ENCODE measurements around the gene GRK5.

GRK5 gene

DNA sequence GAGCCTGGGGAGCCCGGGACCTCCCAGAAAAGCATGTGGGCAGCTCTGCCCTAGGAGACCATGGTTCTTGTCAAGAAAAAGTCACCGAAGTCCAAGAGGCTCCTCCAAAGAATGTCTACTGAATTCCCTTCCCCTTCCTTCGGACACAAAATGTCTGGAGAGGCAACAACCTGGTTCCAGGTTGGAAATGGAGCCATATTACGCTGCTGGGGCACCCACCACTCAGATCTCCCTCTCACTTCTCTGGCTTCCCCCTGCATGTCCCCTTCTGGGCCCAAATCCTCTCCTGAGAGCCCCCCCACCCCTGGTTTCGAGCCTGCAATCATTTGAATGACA is 282.6 kb downstream of the GRK5 start:
- Histone ChIP-seq H4K20me1 (ENCODE audit: low read depth, low read length) (no peaks in the 10 kb centered on the region), H3K79me2 (ENCODE audit: insufficient read depth, low read length) (no peaks in the 10 kb centered on the region), H3K9ac (ENCODE audit: low read length) (peak overlapping the region; percentile 49; the same call in 1 of the 2 replicates), H3K9me3 (ENCODE audit: insufficient read depth, low read length) (no peaks in the 10 kb centered on the region), H3K27ac (ENCODE audit: low read depth, low read length) (no peak overlapping the region), H3K9me2 (replicated peaks; ENCODE audit: insufficient read depth, low read length) (no peaks in the 10 kb centered on the region), H3K4me3 (ENCODE audit: insufficient read depth, low read length, poor library complexity, severe bottlenecking) (no peak overlapping the region), H3K4me2 (ENCODE audit: low read depth, low read length, poor library complexity, severe bottlenecking) (peak overlapping the region; percentile 76), H3K36me3 (ENCODE audit: low read length) (no peaks in the 10 kb centered on the region), H2AFZ (ENCODE audit: low read depth, low read length, severe bottlenecking) (peak overlapping the region; percentile 76), H3K27me3 (ENCODE audit: low read length) (no peaks in the 10 kb centered on the region), H3F3A (ENCODE audit: insufficient read depth) (no peaks in the 10 kb centered on the region)
- no peak for TF ChIP-seq EZH2phosphoT487 (conservative IDR thresholded peaks at IDR 0.05; ENCODE audit: low read length)
- no peak for TF ChIP-seq CTCF (IDR thresholded peaks at IDR 0.05; ENCODE audit: insufficient read depth, low read length, poor library complexity, severe bottlenecking)

- Histone ChIP-seq H3F3A (ENCODE audit: insufficient read depth) (no peaks in the 10 kb centered on the region), H3K79me2 (ENCODE audit: insufficient read depth, low read length) (no peaks in the 10 kb centered on the region), H4K20me1 (ENCODE audit: low read depth, low read length) (no peaks in the 10 kb centered on the region), H3K4me2 (ENCODE audit: low read depth, low read length, poor library complexity, severe bottlenecking) (no peak overlapping the region), H3K4me3 (ENCODE audit: insufficient read depth, low read length, poor library complexity, severe bottlenecking) (no peak overlapping the region), H3K9me2 (replicated peaks; ENCODE audit: insufficient read depth, low read length) (no peaks in the 10 kb centered on the region), H3K9ac (ENCODE audit: low read length) (no peak overlapping the region), H3K9me3 (ENCODE audit: insufficient read depth, low read length) (no peaks in the 10 kb centered on the region), H3K36me3 (ENCODE audit: low read length) (no peaks in the 10 kb centered on the region), H3K27ac (ENCODE audit: low read depth, low read length) (no peak overlapping the region), H3K27me3 (ENCODE audit: low read length) (no peaks in the 10 kb centered on the region), H2AFZ (ENCODE audit: low read depth, low read length, severe bottlenecking) (no peak overlapping the region)
- TF ChIP-seq CTCF (IDR thresholded peaks at IDR 0.05; ENCODE audit: insufficient read depth, low read length, poor library complexity, severe bottlenecking) (no peak), EZH2phosphoT487 (conservative IDR thresholded peaks at IDR 0.05; ENCODE audit: low read length) (no peak)
Observed at GRCh38 chr10:119491966-119492757, 284.8 kb downstream of the GRK5 start.

- Histone ChIP-seq H2AFZ (ENCODE audit: low read depth, low read length, severe bottlenecking) (no peak overlapping the region), H3K79me2 (ENCODE audit: insufficient read depth, low read length) (no peaks in the 10 kb centered on the region), H3K4me3 (ENCODE audit: insufficient read depth, low read length, poor library complexity, severe bottlenecking) (no peak overlapping the region), H3F3A (ENCODE audit: insufficient read depth) (no peaks in the 10 kb centered on the region), H3K9ac (ENCODE audit: low read length) (no peak overlapping the region), H3K27me3 (ENCODE audit: low read length) (no peaks in the 10 kb centered on the region), H3K36me3 (ENCODE audit: low read length) (no peaks in the 10 kb centered on the region), H3K9me2 (replicated peaks; ENCODE audit: insufficient read depth, low read length) (no peaks in the 10 kb centered on the region), H4K20me1 (ENCODE audit: low read depth, low read length) (no peaks in the 10 kb centered on the region), H3K4me2 (ENCODE audit: low read depth, low read length, poor library complexity, severe bottlenecking) (no peak overlapping the region), H3K27ac (ENCODE audit: low read depth, low read length) (no peak overlapping the region), H3K9me3 (ENCODE audit: insufficient read depth, low read length) (no peaks in the 10 kb centered on the region)
- TF ChIP-seq EZH2phosphoT487 (conservative IDR thresholded peaks at IDR 0.05; ENCODE audit: low read length) = no peak
- no peak for TF ChIP-seq CTCF (IDR thresholded peaks at IDR 0.05; ENCODE audit: insufficient read depth, low read length, poor library complexity, severe bottlenecking)
Observed at GRCh38 chr10:119493155-119493554, 285.8 kb downstream of the GRK5 start.
